Stimulated activated CD8-positive, alpha-beta memory T cell treated with anti-CD3 and anti-CD28 coated beads, Interleukin-12 subunit alpha, Interleukin-12 subunit beta, amount 100 ng/mL, for 4 hours (primary cell): ENCODE measurements around the gene RNF34.
"Not testable (repeated sequence)": the region's sequence is repeated elsewhere in the genome, so short reads cannot be mapped to it uniquely, and the experiment has no call there.

Experiments used
- DNase-seq: peaks from one replicate; pipeline ENCODE4 v3.0.0-alpha.2; 2020; ENCODE audit warnings: low read depth

Gene RNF34

DNA sequence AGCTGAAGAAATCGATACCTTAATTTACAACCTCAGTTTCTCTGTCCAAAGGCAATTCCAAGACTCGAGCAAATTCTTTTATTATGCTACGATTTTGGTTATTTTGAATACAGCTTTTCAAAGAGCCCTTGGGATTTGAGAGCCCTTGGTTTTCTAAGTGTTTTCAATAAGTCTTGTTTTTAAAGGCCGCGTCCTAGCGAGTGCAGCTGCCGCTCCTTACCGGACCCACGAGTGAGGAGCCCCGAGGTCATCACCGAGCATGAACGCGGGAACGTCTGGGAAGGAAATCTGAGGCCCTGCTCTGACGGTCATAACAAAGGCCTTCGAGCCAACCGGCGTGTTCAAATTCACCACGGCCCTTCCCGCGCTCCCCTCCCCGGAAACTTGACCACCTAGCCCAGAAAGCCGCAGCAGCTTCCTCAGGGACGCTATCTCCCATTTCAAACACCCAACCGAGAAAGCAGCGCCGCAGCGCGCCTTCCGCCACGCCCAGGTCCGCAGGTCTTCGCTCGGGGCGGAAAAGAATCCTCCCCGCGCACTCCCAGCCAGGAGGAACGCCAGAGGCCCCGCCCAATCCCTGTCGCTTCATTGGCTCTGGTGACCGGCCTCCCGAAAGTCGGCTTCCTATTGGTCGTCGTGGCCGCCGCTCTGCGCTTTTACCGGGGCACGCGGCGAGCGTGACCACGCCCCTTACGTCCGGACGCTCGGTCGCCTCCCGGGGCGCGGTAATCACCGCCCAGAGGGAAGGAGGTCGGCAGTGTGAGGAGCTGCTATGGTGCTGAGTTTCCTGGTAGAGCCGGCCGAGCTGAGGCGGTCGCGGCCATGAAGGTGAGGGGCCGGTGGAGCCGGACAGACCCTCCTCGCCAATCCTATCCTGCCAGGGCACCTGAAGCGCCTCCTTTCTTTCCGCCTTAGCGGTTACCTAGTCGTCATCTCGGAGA is at the start of gene RNF34:
Gene RNF34, plus strand, starts transcription at position 728 of the 941 bp plus-strand sequence. Its CDS starts 95 bp downstream, at position 823.
- DNase-seq = peak; percentile 95

DNA sequence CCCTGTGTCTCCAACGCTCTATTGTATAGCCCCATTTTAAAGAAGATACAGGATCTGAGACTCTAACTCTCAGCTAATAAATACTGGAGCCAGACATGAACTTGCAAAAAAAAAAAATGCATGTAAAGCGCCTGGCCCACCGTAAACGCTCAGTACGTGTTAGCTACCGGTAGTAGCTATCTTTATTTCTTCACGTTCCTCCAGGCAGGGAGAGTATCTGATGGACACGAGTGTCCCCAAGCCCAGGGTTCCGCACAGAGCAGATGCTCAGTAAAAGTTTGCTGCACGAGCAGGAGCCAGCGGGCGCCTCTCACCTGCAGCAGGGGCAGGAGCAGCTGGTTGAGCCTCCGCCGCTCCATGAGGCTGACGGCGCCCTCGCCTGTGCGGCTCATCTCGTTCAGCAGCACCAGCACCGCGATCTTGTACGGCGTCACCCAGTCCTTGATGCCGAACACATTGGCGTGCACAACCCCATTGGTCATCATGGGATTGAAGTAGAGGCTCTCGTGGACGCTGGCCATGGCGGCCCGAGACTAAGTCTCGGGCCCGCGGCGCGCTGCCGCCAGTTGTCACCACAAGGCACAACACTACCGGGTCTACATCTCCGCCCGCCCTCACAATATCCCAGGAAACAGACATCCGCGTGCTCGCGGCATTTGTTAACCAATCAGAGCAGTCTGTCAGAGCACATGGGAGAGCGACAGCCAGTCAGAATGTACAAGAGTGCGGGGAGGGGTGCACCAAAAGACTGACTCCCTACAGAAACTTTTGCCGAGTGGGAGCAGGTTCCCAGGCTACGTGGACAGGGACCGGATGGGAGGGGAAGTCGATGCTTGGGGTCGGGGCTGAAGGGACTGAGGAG is 47.9 kb upstream of the RNF34 start, which contains the start of gene ANAPC5:
Gene ANAPC5, minus strand, starts transcription at position 592 of the 862 bp plus-strand sequence. Its CDS starts 71 bp downstream, at position 521.
- DNase-seq = peak; percentile 76

GRCh38 chr12:121352682-121353018 is 47.3 kb upstream of the RNF34 start:
- DNase-seq = no peak

- DNase-seq = no peak
Observed at GRCh38 chr12:121355818-121356217, 44.1 kb upstream of the RNF34 start.

- DNase-seq = no peak
Observed at GRCh38 chr12:121356657-121357056, 43.3 kb upstream of the RNF34 start.

DNA sequence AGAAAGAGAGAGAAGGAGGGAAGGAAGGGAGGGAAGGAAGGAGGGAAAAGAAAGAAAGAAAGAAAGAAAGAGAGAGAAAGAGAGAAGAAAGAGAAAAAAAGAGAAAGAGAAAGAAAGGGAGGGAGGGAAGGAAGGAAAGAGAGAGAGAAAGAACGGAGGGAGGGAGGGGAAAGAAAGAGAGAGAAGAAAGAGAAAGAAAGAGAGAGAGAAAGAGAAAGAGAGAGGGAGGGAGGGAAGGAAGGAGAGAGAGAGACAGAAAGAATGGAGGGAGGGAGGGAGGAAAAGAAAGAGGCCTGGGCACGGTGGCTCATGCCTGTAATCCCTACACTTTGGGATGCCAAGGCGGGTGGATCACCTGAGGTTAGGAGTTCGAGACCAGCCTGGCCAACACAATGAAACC is 42.6 kb upstream of the RNF34 start:
- DNase-seq = no peak

DNA sequence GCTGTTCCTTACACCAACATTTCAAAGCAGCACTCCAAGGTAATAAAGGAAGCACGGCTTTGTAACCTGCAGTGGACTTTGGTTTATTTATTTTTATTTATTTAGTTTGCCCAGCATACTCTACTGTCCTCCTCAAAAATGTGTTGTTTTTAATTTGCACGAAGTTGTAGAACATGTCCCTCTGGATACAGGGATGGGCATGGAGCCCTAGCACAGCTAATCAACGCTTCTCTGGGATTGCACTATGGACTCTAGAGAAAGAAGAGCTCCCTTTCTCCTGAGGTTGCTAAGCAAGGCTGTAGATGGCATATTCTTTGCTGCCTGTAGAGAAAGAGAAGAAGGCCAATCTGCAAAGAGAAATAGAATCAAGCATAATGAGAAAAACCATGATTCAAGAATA is 41.8 kb upstream of the RNF34 start:
- no peak for DNase-seq

DNA sequence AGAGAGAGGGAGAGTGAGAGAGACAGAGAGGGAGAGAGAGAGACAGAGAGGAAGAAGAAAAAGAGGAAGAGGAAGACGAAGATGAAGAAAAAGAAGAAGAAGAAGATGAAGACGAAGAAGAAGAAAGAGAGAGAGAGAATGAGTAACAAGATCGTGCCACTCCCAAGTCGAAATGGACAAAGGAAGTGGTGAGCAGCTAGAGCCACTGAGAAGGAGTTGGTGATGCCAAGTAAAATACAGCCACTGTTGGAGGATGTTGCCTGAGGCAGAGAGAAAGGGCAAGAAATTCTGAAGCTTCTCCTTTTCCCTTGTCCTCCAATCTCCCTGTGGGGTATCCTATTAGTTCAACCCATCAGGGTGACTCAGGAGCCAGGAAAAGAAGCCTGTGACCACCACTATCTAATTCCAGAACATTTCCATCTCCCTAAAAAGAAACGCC is 35.2 kb upstream of the RNF34 start:
- no peak for DNase-seq

- no peak for DNase-seq
Observed at GRCh38 chr12:121365416-121366062, 34.4 kb upstream of the RNF34 start.

DNA sequence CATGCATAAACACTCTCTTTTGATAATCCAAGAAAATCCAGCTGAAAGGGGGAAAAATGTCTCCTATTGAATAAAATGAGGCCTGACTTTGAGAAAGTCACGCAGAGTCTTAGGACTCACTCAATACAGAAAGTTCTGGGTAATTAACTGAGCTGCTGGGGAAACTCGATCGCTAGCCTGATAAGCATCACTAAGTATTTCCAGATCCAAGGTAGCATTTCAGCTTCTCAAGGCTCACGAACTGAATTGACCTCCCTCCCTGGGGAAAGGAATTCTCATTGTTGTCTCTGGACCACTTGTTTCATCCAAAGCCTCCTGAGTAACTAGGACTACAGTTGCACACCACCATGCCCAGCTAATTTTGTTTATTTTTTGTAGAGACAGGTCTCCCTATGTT is 33.9 kb upstream of the RNF34 start:
- no peak for DNase-seq

DNA sequence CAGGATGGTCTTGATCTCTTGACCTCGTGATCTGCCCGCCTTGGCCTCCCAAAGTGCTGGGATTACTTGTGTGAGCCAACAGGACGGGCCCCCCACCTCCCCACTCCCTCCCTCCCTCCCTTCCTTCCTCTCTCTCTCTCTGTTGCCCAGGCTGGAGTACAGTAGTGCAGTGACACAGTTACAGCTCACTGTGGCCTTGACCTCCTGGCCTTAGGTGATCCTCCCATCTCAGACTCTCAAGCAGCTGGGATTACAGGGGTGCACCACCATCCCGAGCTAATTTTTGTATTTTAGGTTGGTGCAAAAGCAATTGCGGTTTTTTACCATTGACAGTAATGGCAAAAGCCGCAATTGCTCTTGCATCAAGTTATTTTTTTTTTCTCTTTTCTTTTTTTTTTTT is 28.5 kb upstream of the RNF34 start:
- no peak for DNase-seq

GRCh38 chr12:121373755-121374154 is 26.2 kb upstream of the RNF34 start:
- no peak for DNase-seq

DNA sequence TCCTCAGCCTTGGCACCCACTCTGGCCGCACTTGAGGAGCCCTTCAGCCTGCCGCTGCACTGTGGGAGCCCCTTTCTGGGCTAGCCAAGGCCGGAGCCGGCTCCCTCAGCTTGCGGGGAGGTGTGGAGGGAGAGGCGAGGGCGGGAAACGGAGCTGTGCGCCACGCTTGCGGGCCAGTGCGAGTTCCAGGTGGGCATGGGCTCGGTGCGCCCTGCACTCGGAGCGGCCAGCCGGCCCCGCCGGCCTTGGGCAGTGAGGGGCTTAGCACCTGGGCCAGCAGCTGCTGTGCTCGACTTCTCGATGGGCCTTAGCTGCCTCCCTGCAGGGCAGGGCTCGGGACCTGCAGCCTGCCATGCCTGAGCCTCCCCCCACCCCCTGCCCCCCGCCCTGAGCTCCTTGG is 25.6 kb upstream of the RNF34 start:
- DNase-seq = not testable (repeated sequence)

- DNase-seq = not testable (repeated sequence)
Observed at GRCh38 chr12:121374945-121375584, 24.9 kb upstream of the RNF34 start.

GRCh38 chr12:121376754-121377697 is 22.9 kb upstream of the RNF34 start:
- no peak for DNase-seq

- no peak for DNase-seq
Observed at GRCh38 chr12:121378736-121379135, 21.2 kb upstream of the RNF34 start.

DNA sequence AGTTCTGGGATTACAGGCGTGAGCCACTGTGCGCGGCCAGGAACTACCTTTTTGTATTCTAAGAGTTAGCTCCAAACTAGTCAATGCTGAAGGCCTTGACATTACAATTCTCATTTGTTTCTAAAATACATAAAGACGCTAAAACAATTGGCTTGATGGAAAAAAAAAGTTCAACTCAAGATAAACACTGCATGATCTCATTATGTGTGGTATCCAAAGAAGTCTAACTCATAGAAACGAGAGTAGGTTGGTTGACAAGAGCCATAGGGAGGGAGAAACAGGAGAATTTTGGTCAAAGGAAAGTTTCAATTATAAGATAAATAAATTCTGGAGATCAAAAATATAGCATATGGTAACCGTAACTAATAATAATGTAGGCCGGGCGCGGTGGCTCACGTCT is 20.0 kb upstream of the RNF34 start:
- DNase-seq = no peak

DNA sequence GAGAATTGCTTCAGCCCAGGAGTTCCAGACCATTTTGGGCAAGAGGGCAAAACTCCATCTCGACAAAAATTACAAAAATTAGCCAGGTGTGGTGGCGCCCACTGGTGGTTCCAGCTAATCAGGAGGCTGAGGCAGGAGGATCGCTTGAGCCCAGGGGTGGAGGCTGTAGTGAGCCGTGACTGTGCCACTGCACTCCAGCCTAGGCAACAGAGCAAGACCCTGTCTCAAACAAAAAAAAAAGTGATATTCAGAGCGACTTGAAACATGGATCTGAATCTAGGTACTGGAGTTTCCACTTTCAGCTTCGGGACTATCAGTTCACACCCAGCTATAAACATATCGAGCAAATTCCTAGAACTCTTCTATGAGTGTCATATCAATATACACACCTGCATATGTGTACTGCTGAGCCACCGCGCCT is 16.3 kb upstream of the RNF34 start:
- no peak for DNase-seq

DNA sequence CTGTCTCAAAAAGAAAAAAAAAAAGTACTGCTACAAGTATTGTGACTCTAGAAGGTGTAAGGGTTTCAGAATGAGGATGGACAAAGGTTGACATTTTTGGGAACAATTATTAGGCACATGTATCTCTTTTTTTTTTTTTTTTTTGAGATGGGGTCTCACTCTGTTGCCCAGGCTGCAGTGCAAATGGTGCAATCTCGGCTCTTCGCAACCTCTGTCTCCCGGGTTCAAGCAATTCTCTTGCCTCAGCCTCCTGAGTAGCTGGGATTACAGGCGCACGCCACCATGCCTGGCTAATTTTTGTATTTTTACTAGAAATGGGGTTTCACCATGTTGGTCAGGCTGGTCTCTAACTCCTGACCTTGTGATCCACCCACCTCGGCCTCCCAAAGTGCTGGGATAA is 15.0 kb upstream of the RNF34 start:
- DNase-seq = not testable (repeated sequence)

DNA sequence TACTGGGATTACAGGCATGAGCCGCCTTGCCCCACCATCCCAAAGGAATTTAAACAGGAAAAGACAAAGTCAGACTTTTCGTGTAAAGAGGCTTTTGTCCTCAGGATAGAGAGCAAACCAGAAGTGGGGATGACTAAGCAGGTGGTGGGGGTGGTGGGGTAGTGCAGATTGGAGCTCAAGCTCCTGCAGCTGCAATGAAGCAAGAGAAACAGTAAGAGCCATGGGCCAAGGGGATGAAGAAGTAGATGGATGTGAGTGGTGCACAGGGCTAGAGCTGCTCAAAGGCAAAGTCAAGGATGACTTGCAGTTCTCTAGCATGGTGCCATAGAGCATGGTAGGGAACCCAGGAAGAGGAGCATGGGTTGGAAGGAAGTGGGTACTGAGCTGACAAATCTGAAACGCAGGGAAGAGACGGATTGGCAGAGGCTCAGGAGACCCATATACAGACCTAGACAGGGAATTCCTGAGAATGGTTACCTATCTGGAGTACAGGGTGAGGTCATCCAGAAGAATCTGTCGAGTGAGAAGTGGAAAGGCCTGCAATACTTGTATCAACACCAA is 11.4 kb upstream of the RNF34 start:
- DNase-seq = no peak
